DND-41 (cell line): Measurements from ENCODE around the gene BPIFB6.

Source experiments
- CTCF ChIP-seq: IDR thresholded peaks from 2 replicates; pipeline ENCODE4 v1.5.1; 2012; ENCODE audit warnings: borderline replicate concordance, low read length, moderate library complexity, mild to moderate bottlenecking; ENCODE audit not compliant: poor library complexity, severe bottlenecking; ENCODE audit errors: extremely low read depth
- EZH2 ChIP-seq: IDR thresholded peaks from 3 replicates; pipeline ENCODE4 v1.6.1; 2012; ENCODE audit warnings: borderline replicate concordance, low read depth, mild to moderate bottlenecking, moderate library complexity, low read length, inconsistent platforms; ENCODE audit not compliant: severe bottlenecking

- TF ChIP-seq CTCF, result no peak
- TF ChIP-seq EZH2, result no peak
Observed at GRCh38 chr20:33072362-33072761, 40.9 kb downstream of the BPIFB6 start.
